HG02938 (cell line): ENCODE data around the gene HK2.
"Not testable (repeated sequence)": the region's sequence is repeated elsewhere in the genome, so short reads cannot be mapped to it uniquely, and the experiment has no call there.

Experiments
- ATAC-seq: cut with Tn5 transposase; IDR thresholded peaks from one replicate; pipeline ENCODE4 v1.9.1; 2021; ENCODE audit warnings: mild to moderate bottlenecking, moderate library complexity; ENCODE audit not compliant: unreplicated experiment

Gene HK2

GRCh38 chr2:74892609-74893008 is 58.7 kb downstream of the HK2 start:
- no peak for ATAC-seq

DNA sequence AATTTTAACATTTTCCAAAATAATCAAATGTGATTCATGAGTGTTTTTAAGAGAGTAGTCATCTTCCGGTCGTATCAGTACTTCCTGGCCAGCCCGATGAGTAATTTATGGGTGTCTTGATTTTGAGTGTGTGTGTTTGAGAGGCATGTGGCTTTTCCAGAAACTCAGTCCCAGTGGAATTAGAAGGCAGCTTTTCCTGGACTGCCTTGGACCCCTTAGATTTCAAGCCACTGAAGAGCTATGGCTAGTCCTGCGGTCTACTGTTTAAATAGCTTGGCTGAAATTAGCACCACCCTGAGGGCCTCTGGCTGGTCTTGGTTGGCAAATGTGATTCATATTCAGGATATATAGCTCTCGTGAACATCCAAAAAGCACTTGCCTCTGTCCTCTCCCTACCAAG is 59.4 kb downstream of the HK2 start:
- no peak for ATAC-seq

- ATAC-seq, result no peak
These were observed 60.5 kb downstream of the HK2 start for GRCh38 chr2:74894272-74894981.

GRCh38 chr2:74895001-74895400 is 61.1 kb downstream of the HK2 start:
- ATAC-seq, result no peak

DNA sequence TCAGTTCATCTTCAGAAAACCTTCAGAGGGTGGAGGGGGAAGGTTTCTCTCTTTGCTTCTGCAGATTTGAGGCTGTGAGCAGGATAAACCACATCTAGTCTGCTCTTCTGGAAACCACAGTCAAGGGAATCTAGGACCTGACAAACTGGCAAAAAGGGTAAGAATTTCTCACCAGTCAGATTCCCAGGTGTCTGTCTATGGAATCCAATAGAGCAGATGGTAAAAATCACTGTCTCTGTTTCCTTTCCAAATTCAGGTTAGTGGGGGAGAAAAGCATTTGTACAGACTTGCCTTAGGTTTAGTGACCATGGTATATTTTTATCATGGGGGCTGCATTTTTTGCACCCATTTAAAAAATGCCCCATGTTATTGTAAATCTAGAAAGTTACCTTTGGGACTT is 62.3 kb downstream of the HK2 start:
- ATAC-seq, result no peak

GRCh38 chr2:74900225-74900624 is 66.3 kb downstream of the HK2 start:
- not testable (repeated sequence) for ATAC-seq

GRCh38 chr2:74902281-74902860 is 68.4 kb downstream of the HK2 start:
- no peak for ATAC-seq

DNA sequence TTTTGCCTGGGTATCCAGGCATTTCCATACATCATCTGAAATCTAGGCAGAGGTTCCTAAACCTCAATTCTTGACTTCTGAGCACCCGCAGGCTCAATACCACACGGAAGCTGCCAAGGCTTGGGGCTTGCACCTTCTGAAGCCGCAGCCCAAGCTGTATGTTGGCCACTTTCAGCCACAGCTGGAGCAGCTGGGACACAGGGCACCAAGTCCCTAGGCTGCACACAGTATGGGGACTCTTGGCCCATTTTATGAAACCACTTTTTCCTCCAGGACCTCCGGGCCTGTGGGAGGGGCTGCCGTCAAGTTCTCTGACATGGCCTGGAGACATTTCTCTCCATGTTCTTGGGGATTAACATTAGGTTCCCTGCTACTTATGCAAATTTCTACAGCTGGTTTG is 72.5 kb downstream of the HK2 start:
- no peak for ATAC-seq

DNA sequence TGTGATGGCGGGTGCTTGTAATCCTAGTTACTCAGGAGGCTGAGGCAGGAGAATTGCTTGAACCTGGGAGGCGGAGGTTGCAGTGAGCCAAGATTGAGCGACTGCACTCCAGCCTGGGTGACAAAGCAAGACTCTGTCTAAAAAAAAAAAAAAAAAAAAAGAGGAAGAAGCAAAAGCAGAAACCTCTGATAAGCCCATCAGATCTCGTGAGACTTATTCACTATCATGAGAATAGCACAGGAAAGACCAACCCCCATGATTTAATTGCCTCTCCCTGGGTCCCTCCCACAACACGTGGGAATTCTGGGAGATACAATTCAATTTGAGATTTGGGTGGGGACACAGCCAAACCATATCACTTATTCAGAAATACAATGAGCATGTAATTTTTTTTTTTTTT is 73.6 kb downstream of the HK2 start:
- not testable (repeated sequence) for ATAC-seq

DNA sequence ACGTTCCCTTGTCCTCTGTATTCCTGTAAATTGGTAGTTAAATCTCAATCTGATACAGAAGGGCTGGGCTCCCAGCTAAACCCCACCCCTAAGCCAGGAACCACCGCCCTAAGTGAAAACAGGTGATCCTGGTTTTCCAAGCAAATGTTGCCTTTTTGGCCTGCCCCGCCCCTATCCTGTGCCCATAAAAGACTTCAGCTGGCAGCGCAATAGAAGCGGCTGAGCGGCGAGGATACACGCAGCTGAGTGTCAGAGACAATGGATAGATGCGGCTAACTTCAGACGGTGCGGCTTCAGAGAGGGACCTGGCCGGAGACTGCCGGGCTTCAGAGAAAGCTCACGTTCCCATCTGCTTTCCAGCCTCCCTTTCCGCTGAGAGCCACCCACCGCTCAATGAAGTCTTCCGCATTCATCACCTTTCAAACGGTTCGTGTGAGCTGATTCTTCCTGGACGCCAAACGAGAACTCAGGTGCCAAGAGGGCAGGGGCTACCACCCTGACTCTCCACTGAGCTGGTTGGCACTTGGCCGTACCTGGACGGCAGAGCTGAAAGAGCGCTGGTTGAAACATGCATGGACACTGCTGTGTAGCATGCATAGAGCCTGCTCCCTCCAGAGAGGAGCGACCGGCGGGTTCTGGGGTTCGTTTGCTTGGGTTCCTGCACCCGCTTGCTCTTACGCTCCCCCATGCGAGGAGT is 75.0 kb downstream of the HK2 start:
- no peak for ATAC-seq

- ATAC-seq, result no peak
These were observed 76.3 kb downstream of the HK2 start for GRCh38 chr2:74910245-74910644.

DNA sequence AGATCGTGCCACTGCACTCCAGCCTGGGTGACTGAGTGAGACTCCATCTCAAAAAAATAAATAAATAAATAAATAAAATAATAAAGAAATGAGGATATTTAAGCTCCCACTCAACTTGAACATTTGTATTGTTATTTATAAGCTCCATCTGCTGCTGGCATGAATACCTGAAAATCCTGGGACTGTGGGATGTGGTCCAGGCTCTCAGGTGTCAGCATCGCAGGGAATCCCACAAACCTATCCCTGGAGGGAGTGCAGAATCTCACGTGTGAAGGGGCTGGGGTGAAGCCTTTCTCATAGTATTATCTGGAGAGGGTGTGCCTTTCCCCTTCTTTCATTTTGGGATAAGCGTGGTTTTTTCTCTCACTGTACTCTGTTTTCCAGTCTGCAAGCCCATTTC is 77.1 kb downstream of the HK2 start:
- ATAC-seq, result no peak

GRCh38 chr2:74915743-74916142 is 81.8 kb downstream of the HK2 start:
- ATAC-seq, result no peak

DNA sequence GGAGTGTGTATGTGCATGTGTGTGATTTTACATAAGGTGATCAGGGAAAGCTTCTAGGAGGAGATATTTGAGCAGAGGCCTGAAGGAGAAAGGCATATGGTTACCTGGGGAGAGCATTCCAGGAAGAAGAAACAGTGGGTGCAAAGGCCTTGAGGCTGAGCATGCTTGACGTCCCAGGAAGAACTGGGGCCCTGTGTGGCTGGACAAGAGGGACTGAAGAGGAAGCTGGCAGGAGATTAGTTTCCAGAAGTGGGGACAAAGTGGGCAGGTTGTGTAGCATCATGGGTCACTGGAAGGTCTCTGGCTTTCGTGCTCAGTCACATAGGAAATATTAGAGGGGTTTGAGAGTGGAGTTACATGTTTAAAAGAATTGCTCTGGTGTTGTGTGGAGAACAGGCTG is 82.5 kb downstream of the HK2 start:
- ATAC-seq, result no peak

- ATAC-seq, result no peak
These were observed 84.0 kb downstream of the HK2 start for GRCh38 chr2:74917702-74918619.

- ATAC-seq, result peak; percentile 65
These were observed 85.9 kb downstream of the HK2 start for GRCh38 chr2:74919827-74920226.

DNA sequence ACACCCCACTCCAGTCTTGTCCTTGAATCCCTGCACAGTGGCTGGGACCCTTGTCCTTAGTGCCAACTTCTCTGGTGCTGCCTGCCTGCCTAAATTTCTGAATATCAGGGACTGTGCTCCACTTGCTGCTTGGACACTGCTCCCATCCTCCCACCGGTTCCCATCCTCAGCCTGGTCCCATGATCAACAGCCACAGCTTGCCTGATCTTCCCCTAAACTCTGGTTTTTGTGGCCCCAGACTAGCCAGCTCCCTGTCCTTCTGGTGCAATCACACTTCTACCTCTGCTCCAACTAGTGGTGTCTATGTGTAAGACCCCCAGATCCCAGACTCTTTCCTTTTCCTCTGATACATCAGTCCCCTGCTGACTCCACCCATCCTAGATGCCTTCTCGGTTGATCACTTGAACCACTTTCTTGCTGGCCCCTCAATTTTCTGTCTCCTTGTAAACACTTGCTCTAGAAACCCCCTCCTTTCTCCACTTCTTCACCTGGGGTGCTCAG is 87.4 kb downstream of the HK2 start:
- no peak for ATAC-seq

DNA sequence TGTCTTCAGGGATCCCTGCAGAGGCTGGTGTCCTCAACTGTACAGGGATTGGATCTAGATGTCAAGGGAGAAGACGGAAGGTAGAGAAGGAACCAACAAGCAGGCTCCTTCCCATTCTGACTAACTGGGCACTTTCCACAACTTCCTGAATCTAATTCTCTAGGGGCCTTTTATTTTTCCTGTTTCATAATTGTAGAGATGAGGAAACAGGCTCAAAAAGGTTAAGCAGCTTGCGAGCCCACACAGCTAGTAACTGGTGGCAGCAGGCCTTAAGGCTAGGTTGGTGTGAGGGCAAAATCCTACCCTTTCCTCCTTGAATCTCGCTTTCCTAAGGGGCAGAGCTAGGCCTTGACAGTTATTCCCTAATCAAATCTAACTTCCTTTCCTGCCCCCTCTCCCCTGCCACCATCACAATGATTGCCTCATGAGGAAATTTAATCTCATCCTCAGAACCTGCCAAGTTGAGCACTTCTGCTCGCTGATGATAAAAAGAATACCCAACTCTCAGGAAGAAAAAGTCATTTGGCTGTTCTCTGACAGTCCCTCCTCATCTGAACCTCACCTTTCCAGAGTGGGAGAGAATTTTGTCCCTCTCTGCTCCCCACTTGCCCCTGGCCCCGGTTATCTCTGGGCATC is 88.8 kb downstream of the HK2 start:
- ATAC-seq, result no peak

GRCh38 chr2:74924463-74925265 is 90.7 kb downstream of the HK2 start:
- no peak for ATAC-seq

GRCh38 chr2:74925361-74925786 is 91.4 kb downstream of the HK2 start:
- no peak for ATAC-seq
